Calu3 (cell line): ENCODE results near the gene SSBP3. TPM values are rescaled to one million over a fixed set of nuclear protein-coding genes. Genes with fewer than 3 reads are reported as not detected.

ENCODE experiments used
- BruUV-seq: library from RNA; stranded (reverse); fragments of 400-500 nt; replicated peaks from 2 replicates; lab custom pipeline; 2021; lab: Mats Ljungman, UMichigan
- CTCF ChIA-PET: fragments of 300-600 bp; sonication (Branson Sonifier 250); formaldehyde crosslinking; loops from one replicate; lab custom pipeline; 2022; ENCODE audit warnings: antibody characterized with exemption; lab: Charles Lee
- DNase-seq: peaks from one replicate; pipeline ENCODE4 v3.0.0; 2022
- H3K27ac Mint-ChIP-seq: one replicate; pipeline ENCODE4 v1.8.0; 2022; ENCODE audit warnings: mixed read lengths; ENCODE audit not compliant: unreplicated experiment
- H3K27me3 Mint-ChIP-seq: one replicate; pipeline ENCODE4 v1.8.0; 2022; ENCODE audit warnings: mixed read lengths; ENCODE audit not compliant: unreplicated experiment
- H3K36me3 Mint-ChIP-seq: one replicate; pipeline ENCODE4 v1.8.0; 2022; ENCODE audit warnings: mild to moderate bottlenecking, moderate library complexity, mixed read lengths; ENCODE audit not compliant: insufficient read depth, unreplicated experiment
- H3K4me1 Mint-ChIP-seq: one replicate; pipeline ENCODE4 v1.8.0; 2022; ENCODE audit warnings: mild to moderate bottlenecking, low read depth, mixed read lengths; ENCODE audit not compliant: unreplicated experiment
- H3K4me3 Mint-ChIP-seq: one replicate; pipeline ENCODE4 v1.8.0; 2022; ENCODE audit warnings: mild to moderate bottlenecking, low read depth, moderate library complexity, mixed read lengths; ENCODE audit not compliant: unreplicated experiment
- H3K9me3 Mint-ChIP-seq: one replicate; pipeline ENCODE4 v1.8.0; 2022; ENCODE audit warnings: low read depth, mixed read lengths; ENCODE audit not compliant: unreplicated experiment
- intact Hi-C: fragments of 100-400 bp; cut with micrococcal nuclease; formaldehyde crosslinking; loops from one replicate; pipeline ENCODE4 v1.10.0; 2022; ENCODE audit not compliant: unreplicated experiment
- total RNA-seq: library from RNA; stranded (reverse); gene quantifications from 2 replicates; pipeline ENCODE4 v1.2.3, GENCODE V29; 2022
- TF ChIP-seq, protein P1 (sequence below): fragments of 200-600 bp; IDR thresholded peaks from one replicate; pipeline ENCODE4 v1.8.0; 2022; ENCODE audit warnings: antibody characterized with exemption; ENCODE audit not compliant: unreplicated experiment

The SSBP3 gene
- total RNA-seq, 1 experiment from 2014 or later = 16.6 TPM

DNA sequence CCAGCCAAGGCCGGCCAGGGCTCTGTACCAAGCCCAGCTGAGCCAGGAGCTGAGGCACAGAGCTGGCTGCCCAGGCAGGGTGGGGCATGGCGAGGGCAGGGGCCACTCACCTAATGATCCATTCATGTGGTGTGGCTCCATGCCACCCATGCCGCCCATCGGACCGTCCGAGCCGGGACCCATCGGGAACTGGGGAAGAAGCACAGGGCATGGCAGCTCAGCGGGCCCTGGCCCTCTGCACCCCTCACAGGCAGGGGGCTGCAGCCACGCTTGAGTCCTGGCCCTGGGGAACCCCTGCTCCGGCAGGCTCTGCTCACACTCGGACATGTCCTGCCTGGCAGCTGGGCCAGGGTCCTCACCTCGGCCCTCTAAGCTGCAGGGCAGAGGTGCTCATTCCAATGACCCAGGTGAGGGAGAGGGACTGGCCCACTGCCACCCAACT lies 177.5 kb downstream of the SSBP3 start:
- BruUV-seq = no TSS peak
- TF ChIP-seq, protein P1, sequence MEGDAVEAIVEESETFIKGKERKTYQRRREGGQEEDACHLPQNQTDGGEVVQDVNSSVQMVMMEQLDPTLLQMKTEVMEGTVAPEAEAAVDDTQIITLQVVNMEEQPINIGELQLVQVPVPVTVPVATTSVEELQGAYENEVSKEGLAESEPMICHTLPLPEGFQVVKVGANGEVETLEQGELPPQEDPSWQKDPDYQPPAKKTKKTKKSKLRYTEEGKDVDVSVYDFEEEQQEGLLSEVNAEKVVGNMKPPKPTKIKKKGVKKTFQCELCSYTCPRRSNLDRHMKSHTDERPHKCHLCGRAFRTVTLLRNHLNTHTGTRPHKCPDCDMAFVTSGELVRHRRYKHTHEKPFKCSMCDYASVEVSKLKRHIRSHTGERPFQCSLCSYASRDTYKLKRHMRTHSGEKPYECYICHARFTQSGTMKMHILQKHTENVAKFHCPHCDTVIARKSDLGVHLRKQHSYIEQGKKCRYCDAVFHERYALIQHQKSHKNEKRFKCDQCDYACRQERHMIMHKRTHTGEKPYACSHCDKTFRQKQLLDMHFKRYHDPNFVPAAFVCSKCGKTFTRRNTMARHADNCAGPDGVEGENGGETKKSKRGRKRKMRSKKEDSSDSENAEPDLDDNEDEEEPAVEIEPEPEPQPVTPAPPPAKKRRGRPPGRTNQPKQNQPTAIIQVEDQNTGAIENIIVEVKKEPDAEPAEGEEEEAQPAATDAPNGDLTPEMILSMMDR = no peak
- intact Hi-C loops = no loop called here
- peaks cover 5% of the 10 kb centered on the region for H3K36me3 Mint-ChIP-seq
- no peaks in the 10 kb centered on the region for H3K4me1 Mint-ChIP-seq
- CTCF ChIA-PET = interaction anchor here (0.9 kb wide), 1 partner anchor 179 kb away, joined by 7 read pairs; no protein-coding TSS in a partner anchor
- no peaks in the 10 kb centered on the region for H3K9me3 Mint-ChIP-seq
- no peak for DNase-seq
- no peak overlapping the region for H3K27ac Mint-ChIP-seq
- no peak overlapping the region for H3K4me3 Mint-ChIP-seq
- no peaks in the 10 kb centered on the region for H3K27me3 Mint-ChIP-seq

GRCh38 chr1:54227891-54228310 lies 178.3 kb downstream of the SSBP3 start:
- no peak overlapping the region for H3K4me3 Mint-ChIP-seq
- no peaks in the 10 kb centered on the region for H3K4me1 Mint-ChIP-seq
- CTCF ChIA-PET = no interaction called here
- peaks cover 5% of the 10 kb centered on the region for H3K36me3 Mint-ChIP-seq
- no peak for DNase-seq
- TF ChIP-seq, protein P1 = no peak
- no peaks in the 10 kb centered on the region for H3K9me3 Mint-ChIP-seq
- no TSS peak for BruUV-seq
- intact Hi-C loops = no loop called here
- no peaks in the 10 kb centered on the region for H3K27me3 Mint-ChIP-seq
- no peak overlapping the region for H3K27ac Mint-ChIP-seq

GRCh38 chr1:54227091-54227602 lies 179.0 kb downstream of the SSBP3 start:
- H3K4me1 Mint-ChIP-seq = no peaks in the 10 kb centered on the region
- no peak overlapping the region for H3K4me3 Mint-ChIP-seq
- H3K9me3 Mint-ChIP-seq = no peaks in the 10 kb centered on the region
- TF ChIP-seq, protein P1 = no peak
- intact Hi-C loops = no loop called here
- CTCF ChIA-PET = interaction anchor here (0.6 to 0.7 kb wide), 2 partner anchors 153 to 222 kb away, joined by 4 read pairs; no protein-coding TSS in a partner anchor
- peaks cover 5% of the 10 kb centered on the region for H3K36me3 Mint-ChIP-seq
- H3K27ac Mint-ChIP-seq = no peak overlapping the region
- no TSS peak for BruUV-seq
- peak; percentile 42 for DNase-seq
- no peaks in the 10 kb centered on the region for H3K27me3 Mint-ChIP-seq

DNA sequence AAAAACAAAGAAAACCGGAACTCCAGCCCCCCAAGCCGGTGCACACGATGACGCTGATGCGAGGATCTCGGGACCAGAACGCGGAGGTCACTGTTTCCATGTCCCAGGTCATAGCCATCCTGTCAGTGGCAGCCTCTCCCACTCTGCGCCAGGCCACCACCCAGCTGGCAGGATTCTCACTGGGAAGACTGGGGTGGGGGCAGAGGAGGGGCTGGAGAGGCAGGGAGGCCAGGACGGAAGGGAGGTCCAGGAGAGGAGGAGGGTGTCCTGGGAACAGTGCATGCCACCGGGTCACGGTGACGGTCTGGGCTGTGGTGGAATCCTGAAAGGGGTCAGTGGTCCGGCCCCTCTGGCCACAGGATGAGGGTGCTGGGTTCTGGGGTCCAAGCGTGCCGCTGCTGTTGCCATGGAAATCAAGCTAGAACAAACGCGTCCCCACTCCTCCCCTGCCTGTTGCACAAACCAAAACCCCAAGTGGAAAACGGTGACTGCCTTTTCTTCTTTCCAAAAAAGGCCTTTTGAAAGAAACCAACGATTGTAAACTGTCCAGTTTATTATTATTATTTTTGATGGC lies 180.1 kb downstream of the SSBP3 start:
- intact Hi-C loops = no loop called here
- no peaks in the 10 kb centered on the region for H3K9me3 Mint-ChIP-seq

More for the DNA sequence above, 180.1 kb downstream of the SSBP3 start:
- H3K27ac Mint-ChIP-seq = no peak overlapping the region
- no TSS peak for BruUV-seq
- CTCF ChIA-PET = interaction anchor here (0.7 kb wide), 1 partner anchor 221 kb away, joined by 4 read pairs; no protein-coding TSS in a partner anchor
- no peak for DNase-seq
- TF ChIP-seq, protein P1 = no peak
- no peak overlapping the region for H3K4me3 Mint-ChIP-seq
- H3K4me1 Mint-ChIP-seq = no peaks in the 10 kb centered on the region
- H3K27me3 Mint-ChIP-seq = no peaks in the 10 kb centered on the region
- peaks cover 14% of the 10 kb centered on the region for H3K36me3 Mint-ChIP-seq
